ENCODE data around the gene EMC9.

DNA sequence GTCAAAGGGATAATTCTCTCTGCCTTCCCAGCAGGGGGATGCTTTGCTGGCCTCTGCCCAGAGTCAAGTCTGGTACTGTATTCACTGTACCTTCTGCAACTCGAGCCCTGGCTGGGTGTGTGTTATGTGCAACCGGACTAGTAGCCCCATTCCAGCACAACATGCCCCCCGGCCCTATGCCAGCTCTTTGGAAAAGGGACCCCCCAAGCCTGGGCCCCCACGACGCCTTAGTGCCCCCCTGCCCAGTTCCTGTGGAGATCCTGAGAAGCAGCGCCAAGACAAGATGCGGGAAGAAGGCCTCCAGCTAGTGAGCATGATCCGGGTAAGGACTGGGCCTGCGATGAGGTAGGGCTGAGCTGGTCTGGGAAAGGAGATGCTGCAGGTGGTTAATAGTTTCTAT, 9.2 kb upstream of the EMC9 start:
- TF ChIP-seq, protein P1, sequence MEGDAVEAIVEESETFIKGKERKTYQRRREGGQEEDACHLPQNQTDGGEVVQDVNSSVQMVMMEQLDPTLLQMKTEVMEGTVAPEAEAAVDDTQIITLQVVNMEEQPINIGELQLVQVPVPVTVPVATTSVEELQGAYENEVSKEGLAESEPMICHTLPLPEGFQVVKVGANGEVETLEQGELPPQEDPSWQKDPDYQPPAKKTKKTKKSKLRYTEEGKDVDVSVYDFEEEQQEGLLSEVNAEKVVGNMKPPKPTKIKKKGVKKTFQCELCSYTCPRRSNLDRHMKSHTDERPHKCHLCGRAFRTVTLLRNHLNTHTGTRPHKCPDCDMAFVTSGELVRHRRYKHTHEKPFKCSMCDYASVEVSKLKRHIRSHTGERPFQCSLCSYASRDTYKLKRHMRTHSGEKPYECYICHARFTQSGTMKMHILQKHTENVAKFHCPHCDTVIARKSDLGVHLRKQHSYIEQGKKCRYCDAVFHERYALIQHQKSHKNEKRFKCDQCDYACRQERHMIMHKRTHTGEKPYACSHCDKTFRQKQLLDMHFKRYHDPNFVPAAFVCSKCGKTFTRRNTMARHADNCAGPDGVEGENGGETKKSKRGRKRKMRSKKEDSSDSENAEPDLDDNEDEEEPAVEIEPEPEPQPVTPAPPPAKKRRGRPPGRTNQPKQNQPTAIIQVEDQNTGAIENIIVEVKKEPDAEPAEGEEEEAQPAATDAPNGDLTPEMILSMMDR (IDR thresholded peaks at IDR 0.05), result no peak
- no peak for TF ChIP-seq EZH2 (IDR thresholded peaks at IDR 0.05; ENCODE audit: borderline replicate concordance, insufficient read depth, low read depth, low read length, poor library complexity, severe bottlenecking)
